Measurements from ENCODE around the gene LZTR1. TPM values are rescaled to one million over a fixed set of nuclear protein-coding genes. Genes with fewer than 3 reads are reported as not detected.
A peak's percentile ranks its signal among the peaks of the same experiment; 100 is the strongest.
"Not testable (repeated sequence)": the region's sequence is repeated elsewhere in the genome, so short reads cannot be mapped to it uniquely, and the experiment has no call there.

LZTR1 gene
- total RNA-seq, 4 donors from 2014 or later, result 37.1 to 67.2 (median 55.7) TPM

DNA sequence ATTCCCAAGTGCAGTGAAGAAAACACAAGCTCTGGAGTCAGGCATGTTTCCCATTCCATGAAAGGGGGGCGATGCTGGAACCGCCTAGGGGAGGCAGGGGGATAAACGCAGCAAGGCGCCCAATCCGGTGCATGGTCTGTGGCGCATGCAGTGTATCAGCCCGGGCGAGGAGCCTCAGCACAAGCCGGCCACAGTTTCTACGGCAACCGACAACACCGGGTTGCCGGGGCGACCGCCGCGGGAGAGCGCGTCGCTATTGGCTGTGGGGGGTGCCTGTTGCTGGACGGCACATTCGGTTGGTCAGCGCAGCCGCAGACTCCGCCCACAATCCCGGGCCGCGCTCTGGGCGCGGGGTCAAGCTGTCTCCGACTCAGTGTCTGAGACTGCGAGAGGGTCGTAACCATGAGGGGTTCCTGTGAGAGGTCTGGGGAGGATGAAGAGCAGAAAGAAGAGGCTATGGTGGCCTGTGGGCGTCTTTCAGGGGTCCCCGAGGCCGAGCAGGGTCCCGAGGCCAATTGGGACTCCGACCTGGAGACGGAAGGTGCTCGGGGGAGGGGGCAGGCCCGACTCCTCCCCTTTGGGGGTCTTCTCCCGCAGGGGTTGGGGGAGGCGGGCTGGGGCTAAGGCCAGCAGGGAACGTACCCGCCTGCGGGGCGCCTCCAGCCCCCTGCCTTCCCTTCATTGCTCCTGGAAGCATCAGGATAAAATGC lies 63.6 kb downstream of the LZTR1 start, which contains the start of gene LRRC74B:
Gene LRRC74B, plus strand, starts transcription at position 362 of the 710 bp plus-strand sequence. Its CDS starts 41 bp downstream, at position 403.
- Histone ChIP-seq H3K27ac (no peak within 1 kb of the TSS), H3K9me3 (no peaks in the 10 kb centered on the region), H3K4me3 (replicated peaks in 1 of 3) (peak within 1 kb of the TSS in 1 of 3 donors; percentile 10), H3K36me3 (no peaks in the 10 kb centered on the region), H3K27me3 (no peaks in the 10 kb centered on the region), H3K4me1 (peaks cover 7 to 12% of the 10 kb centered on the region in 2 donors)
- intact Hi-C loops (cut with DNase I), result no loop called here
- DNase-seq, result peak; percentile 77 to 87
- TF ChIP-seq, protein P1, sequence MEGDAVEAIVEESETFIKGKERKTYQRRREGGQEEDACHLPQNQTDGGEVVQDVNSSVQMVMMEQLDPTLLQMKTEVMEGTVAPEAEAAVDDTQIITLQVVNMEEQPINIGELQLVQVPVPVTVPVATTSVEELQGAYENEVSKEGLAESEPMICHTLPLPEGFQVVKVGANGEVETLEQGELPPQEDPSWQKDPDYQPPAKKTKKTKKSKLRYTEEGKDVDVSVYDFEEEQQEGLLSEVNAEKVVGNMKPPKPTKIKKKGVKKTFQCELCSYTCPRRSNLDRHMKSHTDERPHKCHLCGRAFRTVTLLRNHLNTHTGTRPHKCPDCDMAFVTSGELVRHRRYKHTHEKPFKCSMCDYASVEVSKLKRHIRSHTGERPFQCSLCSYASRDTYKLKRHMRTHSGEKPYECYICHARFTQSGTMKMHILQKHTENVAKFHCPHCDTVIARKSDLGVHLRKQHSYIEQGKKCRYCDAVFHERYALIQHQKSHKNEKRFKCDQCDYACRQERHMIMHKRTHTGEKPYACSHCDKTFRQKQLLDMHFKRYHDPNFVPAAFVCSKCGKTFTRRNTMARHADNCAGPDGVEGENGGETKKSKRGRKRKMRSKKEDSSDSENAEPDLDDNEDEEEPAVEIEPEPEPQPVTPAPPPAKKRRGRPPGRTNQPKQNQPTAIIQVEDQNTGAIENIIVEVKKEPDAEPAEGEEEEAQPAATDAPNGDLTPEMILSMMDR (IDR thresholded peaks at IDR 0.05), result no peak
- TF ChIP-seq POLR2A (IDR thresholded peaks at IDR 0.05), result no peak
- 8 to 31% methylated on average over 9 to 12 of the region's 47 CpGs for WGBS, 2 donors

DNA sequence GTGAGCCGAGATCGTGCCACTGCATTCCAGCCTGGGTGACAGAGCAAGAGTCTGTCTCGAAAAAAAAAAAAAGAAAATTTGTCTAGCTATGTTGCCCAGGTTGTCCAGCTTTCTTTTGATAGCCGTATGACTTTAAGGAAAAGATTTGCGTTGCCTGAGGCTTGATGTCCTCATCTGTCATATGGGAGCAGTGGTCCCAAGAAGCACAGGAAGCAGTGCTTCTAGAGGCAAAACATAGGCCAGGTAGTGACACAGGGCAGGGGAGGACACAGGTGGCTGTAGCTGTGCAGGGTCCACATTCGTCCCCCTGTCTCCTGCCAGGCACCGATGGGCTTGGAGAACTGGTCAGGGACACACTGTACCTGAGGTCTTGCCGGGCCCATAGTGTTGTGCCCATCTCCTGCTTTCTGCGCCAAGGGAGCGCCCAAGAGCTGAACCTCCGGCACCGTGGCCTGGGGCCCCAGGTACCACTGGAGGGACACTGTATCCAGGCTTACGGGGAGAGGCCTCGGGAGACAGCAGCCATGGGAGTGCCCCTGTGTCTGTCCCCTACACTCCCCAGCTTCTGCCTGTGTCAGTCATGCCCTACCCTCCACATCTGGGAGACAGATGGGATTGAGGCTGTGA lies 65.1 kb downstream of the LZTR1 start:
- peaks cover 7 to 12% of the 10 kb centered on the region in 2 donors for H3K4me1 ChIP-seq
- WGBS, 2 donors, result 90 to 93% methylated on average over 14 of the region's 14 CpGs
- no peak for TF ChIP-seq POLR2A (IDR thresholded peaks at IDR 0.05)
- TF ChIP-seq, protein P1 (IDR thresholded peaks at IDR 0.05), result no peak
- H3K27ac ChIP-seq, result no peak overlapping the region
- DNase-seq, result no peak
- no peak overlapping the region for H3K4me3 ChIP-seq (replicated peaks in 1 of 3)
- intact Hi-C loops (cut with DNase I), result no loop called here
- H3K27me3 ChIP-seq, result no peaks in the 10 kb centered on the region
- H3K36me3 ChIP-seq, result no peaks in the 10 kb centered on the region
- H3K9me3 ChIP-seq, result no peaks in the 10 kb centered on the region

DNA sequence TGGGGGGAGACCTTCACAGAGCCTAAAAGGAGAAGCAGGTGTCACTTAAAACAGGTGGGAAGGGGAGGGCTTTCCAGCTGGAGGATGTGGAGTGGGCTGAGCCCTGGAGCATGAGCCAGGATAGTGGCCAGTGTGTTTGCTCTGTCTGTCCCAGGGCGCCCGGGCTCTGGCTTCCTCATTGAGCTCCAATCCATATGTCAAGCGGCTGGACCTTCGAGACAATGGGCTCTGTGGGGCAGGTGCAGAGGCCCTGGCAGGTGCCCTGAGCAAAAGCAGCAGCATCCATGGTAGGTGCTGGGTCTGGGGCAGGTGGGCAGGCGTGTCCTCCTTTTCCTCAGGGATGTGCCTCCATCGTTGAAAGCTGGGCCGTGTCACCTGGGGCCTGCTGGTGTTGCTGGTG lies 65.6 kb downstream of the LZTR1 start:
- no peak for DNase-seq
- WGBS, 2 donors, result 79 to 88% methylated on average over 7 of the region's 7 CpGs
- Histone ChIP-seq H3K4me3 (replicated peaks in 1 of 3) (no peak overlapping the region), H3K4me1 (peaks cover 7 to 12% of the 10 kb centered on the region in 2 donors), H3K27me3 (no peaks in the 10 kb centered on the region), H3K27ac (no peak overlapping the region), H3K36me3 (no peaks in the 10 kb centered on the region), H3K9me3 (no peaks in the 10 kb centered on the region)
- no peak for TF ChIP-seq POLR2A (IDR thresholded peaks at IDR 0.05)
- TF ChIP-seq, protein P1 (IDR thresholded peaks at IDR 0.05), result no peak
- intact Hi-C loops (cut with DNase I), result no loop called here

DNA sequence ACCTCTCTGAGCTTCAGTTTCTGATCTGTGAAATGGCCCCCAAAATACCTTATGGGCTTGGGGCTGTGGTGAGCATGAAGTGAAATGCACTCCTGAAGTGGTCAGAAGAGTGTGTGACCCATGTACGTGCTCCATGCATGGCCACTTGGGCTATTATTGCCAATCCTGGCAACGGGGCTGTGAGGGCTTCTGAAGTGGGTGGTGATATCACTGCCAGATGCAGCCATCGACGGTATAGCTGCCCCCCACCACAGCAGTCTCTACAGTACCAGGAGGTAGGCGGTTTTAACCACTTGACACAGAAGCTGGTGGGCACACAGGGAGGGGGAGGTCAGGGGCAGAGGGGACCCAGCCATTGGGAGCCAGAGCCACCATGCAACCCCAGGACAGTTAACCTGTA lies 66.4 kb downstream of the LZTR1 start:
- H3K27me3 ChIP-seq; H3K36me3 ChIP-seq; intact Hi-C loops (cut with DNase I); H3K4me3 ChIP-seq (replicated peaks in 1 of 3); H3K27ac ChIP-seq; DNase-seq; H3K9me3 ChIP-seq: not testable (repeated sequence)
- WGBS, 2 donors, result 68 to 75% methylated on average over 1 to 5 of the region's 5 CpGs
- peaks cover 7 to 12% of the 10 kb centered on the region in 2 donors for H3K4me1 ChIP-seq

MicroRNAs within 50 kb of the gene (microRNA counts, 767-probe panel; counts per million panel counts)
- microRNA hsa-miR-649, result 0 to 2,133 counts per million in 2 donors

Small RNAs within 50 kb of the gene (microRNA-seq; reads per million reads assigned to microRNA genes)
- not detected for gene MIR649

Small RNAs within 50 kb of the gene (small RNA-seq; reads per million reads assigned to genes)
- gene MIR649, result not detected

Other genes with a start within 250 kb of the LZTR1 start
- gene SERPIND1, start 208.2 kb upstream of the LZTR1 start, total RNA-seq, result 1 to 10 TPM in 1 of 4 donors, not detected in 3; 2.6 TPM
- 100 to 1,000 TPM in 3 of 4 donors, 10 to 100 TPM in 1; 85.0 to 127 (median 101) TPM for gene PI4KA, start 123.5 kb upstream of the LZTR1 start, total RNA-seq
- gene SNAP29, start 123.3 kb upstream of the LZTR1 start, total RNA-seq, result 10 to 100 TPM; 17.1 to 21.1 (median 17.6) TPM
- gene CRKL, start 64.9 kb upstream of the LZTR1 start, total RNA-seq, result 10 to 100 TPM; 38.5 to 47.8 (median 42.1) TPM
- 1 to 10 TPM in 2 of 4 donors, under 1 TPM in 2; 0.11 to 2.0 (median 0.80) TPM for gene AIFM3, start 15.0 kb upstream of the LZTR1 start, total RNA-seq
- 10 to 100 TPM; 51.0 to 75.0 (median 58.9) TPM for gene THAP7, start 19.8 kb downstream of the LZTR1 start, total RNA-seq
- under 1 TPM in 1 of 4 donors, not detected in 3; 0.40 TPM for gene P2RX6, start 32.9 kb downstream of the LZTR1 start, total RNA-seq
- under 1 TPM in 2 of 4 donors, not detected in 2; 0.45 to 0.54 TPM for gene SLC7A4, start 50.3 kb downstream of the LZTR1 start, total RNA-seq
- not detected for gene LRRC74B, start 63.6 kb downstream of the LZTR1 start, total RNA-seq